Nephron (organoid): ENCODE results near the gene SGMS2.

Source experiments
- H3K27ac Mint-ChIP-seq, 3 experiments: 2 replicates each; pipeline ENCODE4 v1.8.0; 2020; ENCODE audit warnings: mixed read lengths in 3 of 3, mild to moderate bottlenecking in 2 of 3, moderate library complexity in 1 of 3
- H3K27me3 Mint-ChIP-seq: 2 replicates; pipeline ENCODE4 v1.8.0; 2021; ENCODE audit warnings: low read depth, mild to moderate bottlenecking, moderate library complexity, mixed read lengths
- H3K36me3 Mint-ChIP-seq: 2 replicates; pipeline ENCODE4 v1.8.0; 2020; ENCODE audit warnings: low read depth, mixed read lengths
- H3K4me1 Mint-ChIP-seq: 2 replicates; pipeline ENCODE4 v1.8.0; 2020; ENCODE audit warnings: mixed read lengths
- H3K4me3 Mint-ChIP-seq, 3 experiments: 2 replicates each; pipeline ENCODE4 v1.8.0; 2020; ENCODE audit warnings: mild to moderate bottlenecking in 3 of 3, mixed read lengths in 3 of 3, moderate library complexity in 2 of 3
- H3K9me3 Mint-ChIP-seq: 2 replicates; pipeline ENCODE4 v1.8.0; 2020; ENCODE audit warnings: mixed read lengths
- TF ChIP-seq, protein P1 (sequence below), 3 experiments: fragments of 200-600 bp; sonication (generic); IDR thresholded peaks; one replicate each; pipeline ENCODE4 v1.5.0; 2021; ENCODE audit warnings: antibody characterized with exemption in 3 of 3; ENCODE audit not compliant: unreplicated experiment in 3 of 3

SGMS2 gene

DNA sequence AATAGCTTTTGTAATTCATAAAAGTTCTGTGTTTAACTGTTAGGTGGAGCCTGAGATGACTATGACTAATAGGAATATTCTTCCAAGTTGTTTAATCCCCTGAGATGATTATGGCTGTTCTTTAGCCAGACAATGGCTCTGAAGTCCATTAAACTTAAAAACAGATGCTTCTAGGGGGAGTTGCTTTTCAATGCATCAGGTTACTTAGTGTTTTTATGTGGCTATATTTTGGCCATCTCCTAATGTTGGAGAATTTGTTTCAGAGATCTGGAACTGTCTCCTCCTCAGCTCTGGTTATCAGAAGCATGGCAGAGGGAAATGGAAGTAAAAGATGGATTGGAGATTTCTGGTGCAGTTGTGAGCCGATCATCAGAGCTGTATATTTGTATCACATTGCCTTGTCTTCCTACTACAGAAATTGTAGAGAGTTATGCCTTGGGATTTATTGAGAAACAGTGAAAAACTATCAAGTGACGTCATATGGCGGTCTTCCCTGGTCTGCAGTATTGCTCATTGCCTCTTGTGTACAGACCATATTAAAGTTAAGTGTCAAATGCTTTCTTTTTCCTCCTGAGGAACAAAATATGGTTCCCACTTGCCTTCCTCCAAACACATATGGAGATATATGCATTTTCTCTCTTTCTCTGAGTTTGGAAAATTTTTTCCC is 29.8 kb downstream of the SGMS2 start:
- TF ChIP-seq, protein P1, sequence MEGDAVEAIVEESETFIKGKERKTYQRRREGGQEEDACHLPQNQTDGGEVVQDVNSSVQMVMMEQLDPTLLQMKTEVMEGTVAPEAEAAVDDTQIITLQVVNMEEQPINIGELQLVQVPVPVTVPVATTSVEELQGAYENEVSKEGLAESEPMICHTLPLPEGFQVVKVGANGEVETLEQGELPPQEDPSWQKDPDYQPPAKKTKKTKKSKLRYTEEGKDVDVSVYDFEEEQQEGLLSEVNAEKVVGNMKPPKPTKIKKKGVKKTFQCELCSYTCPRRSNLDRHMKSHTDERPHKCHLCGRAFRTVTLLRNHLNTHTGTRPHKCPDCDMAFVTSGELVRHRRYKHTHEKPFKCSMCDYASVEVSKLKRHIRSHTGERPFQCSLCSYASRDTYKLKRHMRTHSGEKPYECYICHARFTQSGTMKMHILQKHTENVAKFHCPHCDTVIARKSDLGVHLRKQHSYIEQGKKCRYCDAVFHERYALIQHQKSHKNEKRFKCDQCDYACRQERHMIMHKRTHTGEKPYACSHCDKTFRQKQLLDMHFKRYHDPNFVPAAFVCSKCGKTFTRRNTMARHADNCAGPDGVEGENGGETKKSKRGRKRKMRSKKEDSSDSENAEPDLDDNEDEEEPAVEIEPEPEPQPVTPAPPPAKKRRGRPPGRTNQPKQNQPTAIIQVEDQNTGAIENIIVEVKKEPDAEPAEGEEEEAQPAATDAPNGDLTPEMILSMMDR (IDR thresholded peaks at IDR 0.05; ENCODE audit: unreplicated experiment in 3 of 3), result no peak
- peaks cover 45% of the 10 kb centered on the region for H3K4me1 Mint-ChIP-seq
- H3K36me3 Mint-ChIP-seq, result no peaks in the 10 kb centered on the region
- no peaks in the 10 kb centered on the region for H3K27me3 Mint-ChIP-seq
- H3K4me3 Mint-ChIP-seq, result peak overlapping the region in 1 of 3 experiments; percentile 38
- peaks cover 3% of the 10 kb centered on the region for H3K9me3 Mint-ChIP-seq
- H3K27ac Mint-ChIP-seq, result peak overlapping the region in 2 of 3 experiments; percentile 88 to 92

DNA sequence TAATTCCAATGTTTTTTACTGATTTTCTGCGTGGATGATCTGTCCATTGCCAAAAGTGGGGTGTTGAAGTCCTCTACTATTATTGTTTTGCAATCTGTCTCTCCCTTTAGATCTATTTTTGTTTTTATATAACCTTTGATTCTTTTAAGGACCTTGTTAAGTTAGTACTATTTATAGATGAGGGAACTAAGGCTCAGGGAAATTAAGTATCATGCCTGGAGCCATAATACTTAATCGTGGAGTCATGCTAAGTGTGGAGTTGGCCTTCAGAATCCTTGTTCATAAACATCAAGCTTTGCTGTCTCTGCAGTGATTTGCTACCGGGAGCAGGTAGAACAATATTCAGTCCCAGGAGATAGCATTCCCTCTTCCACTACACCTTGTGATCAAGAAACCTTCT is 31.0 kb downstream of the SGMS2 start:
- Mint-ChIP-seq H3K4me1 (peaks cover 45% of the 10 kb centered on the region), H3K36me3 (no peaks in the 10 kb centered on the region)
- TF ChIP-seq, protein P1 (IDR thresholded peaks at IDR 0.05; ENCODE audit: unreplicated experiment in 3 of 3), result no peak

DNA sequence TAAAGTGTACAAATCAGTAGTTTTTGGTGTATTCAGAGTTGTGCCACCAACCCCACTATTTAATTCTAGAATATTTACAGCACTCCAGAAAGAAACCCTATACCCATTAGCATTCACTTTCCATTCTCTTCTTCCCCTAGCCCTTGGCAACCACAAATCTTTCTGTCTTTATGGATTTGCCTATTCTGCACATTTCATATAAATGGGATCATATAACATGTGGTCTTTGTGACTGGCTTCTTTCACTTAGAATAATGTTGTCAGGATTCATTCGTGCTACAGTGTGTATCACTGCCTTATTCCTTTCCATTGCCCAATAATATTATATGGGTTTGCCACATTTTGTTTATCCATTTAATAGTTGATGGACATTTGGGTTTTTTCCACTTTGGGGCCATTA is 32.2 kb downstream of the SGMS2 start:
- Mint-ChIP-seq H3K4me1 (peaks cover 45% of the 10 kb centered on the region), H3K27me3 (no peaks in the 10 kb centered on the region), H3K36me3 (no peaks in the 10 kb centered on the region), H3K9me3 (no peaks in the 10 kb centered on the region), H3K4me3 (no peak overlapping the region), H3K27ac (no peak overlapping the region)
- TF ChIP-seq, protein P1 (IDR thresholded peaks at IDR 0.05; ENCODE audit: unreplicated experiment in 3 of 3), result no peak

More for the DNA sequence above, 31.0 kb downstream of the SGMS2 start:
- Mint-ChIP-seq H3K27ac (peak overlapping the region in 1 of 3 experiments; percentile 88), H3K27me3 (no peaks in the 10 kb centered on the region), H3K9me3 (no peaks in the 10 kb centered on the region), H3K4me3 (no peak overlapping the region)

DNA sequence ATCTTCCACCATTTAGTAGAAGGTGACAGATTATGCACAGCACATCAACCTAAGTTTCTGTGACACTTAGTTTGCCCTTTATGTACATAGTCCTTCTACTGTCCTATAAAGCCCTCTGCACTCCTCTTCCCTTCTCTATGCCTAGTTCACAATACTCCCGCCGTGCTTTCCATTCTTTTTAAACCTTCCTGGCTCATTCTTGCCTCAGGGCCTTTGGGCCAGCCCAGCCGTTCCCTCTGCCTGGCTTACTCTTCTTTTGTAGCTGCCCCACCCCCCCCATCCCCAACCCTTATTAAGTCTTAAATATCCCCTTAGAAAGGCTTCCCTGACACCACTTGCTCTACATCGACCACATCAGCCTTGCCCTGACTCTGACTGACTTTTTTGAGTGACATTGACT is 33.0 kb downstream of the SGMS2 start:
- no peaks in the 10 kb centered on the region for H3K9me3 Mint-ChIP-seq

DNA sequence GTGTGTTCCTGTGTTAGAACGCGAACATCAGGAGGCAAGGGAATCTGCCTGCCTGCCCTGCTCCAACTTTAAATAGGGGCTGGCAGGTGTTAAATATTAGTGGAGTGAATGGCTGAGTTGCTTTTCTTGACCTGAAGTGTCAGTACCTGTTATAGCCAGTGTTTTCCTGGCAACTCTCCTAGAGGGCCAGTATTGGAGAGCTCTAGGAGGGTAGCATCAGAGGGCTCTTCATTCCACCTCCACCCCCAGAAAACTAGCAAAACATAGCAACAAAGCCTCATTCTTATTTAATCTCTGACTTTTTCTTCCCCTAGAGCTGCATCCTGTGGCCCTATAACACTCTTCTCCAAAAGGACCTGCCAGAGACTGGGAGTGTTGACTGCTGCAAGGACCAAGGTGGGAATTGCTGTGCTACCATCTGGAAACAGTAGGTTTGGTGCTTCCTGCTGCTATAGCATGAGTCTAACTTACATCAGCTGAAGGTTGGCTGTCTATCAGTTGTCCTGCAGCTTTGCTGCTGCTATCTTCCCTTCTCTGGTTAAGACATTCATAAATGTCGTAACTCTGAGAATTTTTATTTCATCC is 33.5 kb downstream of the SGMS2 start:
- Mint-ChIP-seq H3K4me3 (no peak overlapping the region), H3K4me1 (peaks cover 42% of the 10 kb centered on the region), H3K9me3 (no peaks in the 10 kb centered on the region), H3K27me3 (no peaks in the 10 kb centered on the region), H3K36me3 (no peaks in the 10 kb centered on the region), H3K27ac (peak overlapping the region in 2 of 3 experiments; percentile 23 to 32)
- TF ChIP-seq, protein P1 (IDR thresholded peaks at IDR 0.05; ENCODE audit: unreplicated experiment in 3 of 3), result no peak

More for the DNA sequence above, 33.0 kb downstream of the SGMS2 start:
- Mint-ChIP-seq H3K4me1 (peaks cover 45% of the 10 kb centered on the region), H3K36me3 (no peaks in the 10 kb centered on the region), H3K4me3 (no peak overlapping the region), H3K27ac (peak overlapping the region in 2 of 3 experiments; percentile 23 to 32), H3K27me3 (no peaks in the 10 kb centered on the region)
- TF ChIP-seq, protein P1 (IDR thresholded peaks at IDR 0.05; ENCODE audit: unreplicated experiment in 3 of 3), result no peak

DNA sequence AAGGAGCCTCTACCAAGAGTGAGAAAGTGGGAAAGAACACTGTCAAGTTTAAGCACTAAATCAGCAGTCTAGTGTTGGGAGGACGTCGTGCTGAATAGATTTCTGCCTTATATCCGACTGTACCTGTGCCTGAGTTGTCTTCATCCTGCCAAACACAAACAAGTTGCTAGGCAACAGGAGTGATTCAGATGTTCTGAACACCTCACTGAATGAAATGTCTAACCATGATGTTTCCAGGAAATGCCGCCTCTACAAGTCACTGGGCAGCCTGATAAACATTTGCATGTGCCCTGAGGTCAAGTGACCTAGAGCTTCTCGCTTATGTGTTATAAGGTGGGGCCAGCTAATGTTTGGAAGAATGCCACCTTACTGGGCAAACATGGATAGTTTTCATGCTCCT is 37.9 kb downstream of the SGMS2 start:
- Mint-ChIP-seq H3K4me1 (peaks cover 13% of the 10 kb centered on the region), H3K27me3 (no peaks in the 10 kb centered on the region), H3K27ac (no peak overlapping the region), H3K36me3 (no peaks in the 10 kb centered on the region), H3K9me3 (no peaks in the 10 kb centered on the region), H3K4me3 (no peak overlapping the region)
- TF ChIP-seq, protein P1 (IDR thresholded peaks at IDR 0.05; ENCODE audit: unreplicated experiment in 3 of 3), result no peak
